Measurements from ENCODE around the gene GAB2.
"Not testable (repeated sequence)": the region's sequence is repeated elsewhere in the genome, so short reads cannot be mapped to it uniquely, and the experiment has no call there.

GAB2 gene

GRCh38 chr11:78248903-78249302 is 168.7 kb downstream of the GAB2 start:
- no peak for DNase-seq (ENCODE audit: low read depth in 3 of 3)

- no peak for DNase-seq (ENCODE audit: low read depth in 3 of 3)
Measured at GRCh38 chr11:78248191-78248590, 169.4 kb downstream of the GAB2 start.

GRCh38 chr11:78244546-78245255 is 172.9 kb downstream of the GAB2 start:
- no peak for DNase-seq (ENCODE audit: low read depth in 3 of 3)

GRCh38 chr11:78244080-78244479 is 173.5 kb downstream of the GAB2 start:
- DNase-seq (ENCODE audit: low read depth in 3 of 3): no peak

- no peak for DNase-seq (ENCODE audit: low read depth in 3 of 3)
Measured at GRCh38 chr11:78241475-78241874, 176.1 kb downstream of the GAB2 start.

- no peak for DNase-seq (ENCODE audit: low read depth in 3 of 3)
Measured at GRCh38 chr11:78239781-78240180, 177.8 kb downstream of the GAB2 start.

- DNase-seq (ENCODE audit: low read depth in 3 of 3): no peak
Measured at GRCh38 chr11:78237293-78238046, 180.2 kb downstream of the GAB2 start.

GRCh38 chr11:78234006-78234405 is 183.6 kb downstream of the GAB2 start:
- DNase-seq (ENCODE audit: low read depth in 3 of 3): no peak

GRCh38 chr11:78233046-78233445 is 184.6 kb downstream of the GAB2 start:
- not testable (repeated sequence) for DNase-seq (ENCODE audit: low read depth in 3 of 3)

- no peak for DNase-seq (ENCODE audit: low read depth in 3 of 3)
Measured at GRCh38 chr11:78231962-78232501, 185.6 kb downstream of the GAB2 start.

GRCh38 chr11:78230161-78230877 is 187.3 kb downstream of the GAB2 start:
- no peak for DNase-seq (ENCODE audit: low read depth in 3 of 3)

GRCh38 chr11:78229106-78229505 is 188.5 kb downstream of the GAB2 start:
- no peak for DNase-seq (ENCODE audit: low read depth in 3 of 3)

- no peak for DNase-seq (ENCODE audit: low read depth in 3 of 3)
Measured at GRCh38 chr11:78228467-78228866, 189.2 kb downstream of the GAB2 start.

GRCh38 chr11:78227921-78228320 is 189.7 kb downstream of the GAB2 start:
- DNase-seq (ENCODE audit: low read depth in 3 of 3): no peak

- DNase-seq (ENCODE audit: low read depth in 3 of 3): no peak
Measured at GRCh38 chr11:78226684-78227680, 190.6 kb downstream of the GAB2 start.

- no peak for DNase-seq (ENCODE audit: low read depth in 3 of 3)
Measured at GRCh38 chr11:78224906-78225420, 192.7 kb downstream of the GAB2 start.

- DNase-seq (ENCODE audit: low read depth in 3 of 3): no peak
Measured at GRCh38 chr11:78224506-78224905, 193.1 kb downstream of the GAB2 start.

GRCh38 chr11:78223320-78223954 is 194.2 kb downstream of the GAB2 start:
- DNase-seq (ENCODE audit: low read depth in 3 of 3): no peak

GRCh38 chr11:78222726-78223125 is 194.9 kb downstream of the GAB2 start:
- DNase-seq (ENCODE audit: low read depth in 3 of 3): not testable (repeated sequence)
